Mucosa of rectum (tissue), 2 donors: ENCODE data around the gene SYT2.

Experiments
- H3K27ac ChIP-seq, 2 donors: one replicate each; pipeline ENCODE4 v1.7.0; 2013; ENCODE audit warnings: inconsistent platforms in 2 of 2, low read depth in 2 of 2, low read length in 2 of 2
- H3K27me3 ChIP-seq, 2 donors: one replicate each; pipeline ENCODE4 v1.7.0; 2013; ENCODE audit warnings: low read length in 2 of 2; ENCODE audit not compliant: control insufficient read depth in 2 of 2, insufficient read depth in 2 of 2
- H3K36me3 ChIP-seq, 2 donors: one replicate each; pipeline ENCODE4 v1.7.0; 2013; ENCODE audit warnings: low read length in 2 of 2; ENCODE audit not compliant: control insufficient read depth in 2 of 2, insufficient read depth in 2 of 2
- H3K4me1 ChIP-seq, 2 donors: one replicate each; pipeline ENCODE4 v1.7.0; 2013; ENCODE audit warnings: low read length in 2 of 2, mild to moderate bottlenecking in 1 of 2; ENCODE audit not compliant: control insufficient read depth in 2 of 2, insufficient read depth in 2 of 2
- H3K4me3 ChIP-seq, 2 donors: one replicate each; pipeline ENCODE4 v1.7.0; 2013; ENCODE audit warnings: low read length in 2 of 2
- H3K9ac ChIP-seq, 2 donors: one replicate each; pipeline ENCODE4 v1.7.0; 2013; ENCODE audit warnings: low read length in 2 of 2, low read depth in 1 of 2, mild to moderate bottlenecking in 1 of 2
- H3K9me3 ChIP-seq, 2 donors: one replicate each; pipeline ENCODE4 v1.7.0; 2013; ENCODE audit warnings: low read length in 2 of 2; ENCODE audit not compliant: control insufficient read depth in 2 of 2
- donor health status: healthy.
- donor health status: Normal muscosa, but diverticular disease.

Gene SYT2

GRCh38 chr1:202578565-202578964 lies 131.7 kb downstream of the SYT2 start:
- peaks cover 19 to 45% of the 10 kb centered on the region in 2 donors for H3K36me3 ChIP-seq
- H3K4me3 ChIP-seq, result no peak overlapping the region
- no peak overlapping the region for H3K9ac ChIP-seq
- peak overlapping the region; percentile 47 to 61 for H3K27ac ChIP-seq
- H3K27me3 ChIP-seq, result no peaks in the 10 kb centered on the region
- H3K9me3 ChIP-seq, result no peaks in the 10 kb centered on the region
- peaks cover 5% of the 10 kb centered on the region in 2 donors for H3K4me1 ChIP-seq

DNA sequence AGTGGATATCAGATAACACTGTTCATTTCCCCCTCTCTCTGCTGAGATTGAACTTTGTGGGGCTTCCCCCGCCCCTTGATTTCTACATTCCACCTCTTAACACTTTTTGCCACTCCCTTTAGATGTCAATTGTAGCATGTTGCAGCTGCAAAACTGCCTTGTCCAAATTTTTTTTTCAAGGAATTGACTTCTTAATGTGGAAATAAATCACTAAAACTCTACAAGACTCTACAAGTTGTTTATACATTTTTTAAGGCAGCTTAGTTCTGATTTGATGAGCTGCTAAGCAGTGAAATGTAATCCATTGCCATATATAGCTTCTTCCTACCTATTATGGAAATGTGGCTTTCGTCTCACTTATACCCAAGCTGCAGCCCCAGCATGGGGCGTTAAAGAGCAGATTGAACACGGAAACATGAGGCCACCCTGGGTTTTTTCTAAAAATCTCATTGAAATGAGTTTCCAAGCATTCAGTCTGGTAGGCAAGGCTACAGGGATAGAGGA lies 132.2 kb downstream of the SYT2 start:
- Histone ChIP-seq H3K36me3 (peaks cover 19 to 45% of the 10 kb centered on the region in 2 donors), H3K4me3 (no peak overlapping the region), H3K9me3 (no peaks in the 10 kb centered on the region), H3K27ac (peak overlapping the region; percentile 47 to 61), H3K9ac (no peak overlapping the region), H3K27me3 (no peaks in the 10 kb centered on the region), H3K4me1 (peaks cover 5% of the 10 kb centered on the region in 2 donors)

DNA sequence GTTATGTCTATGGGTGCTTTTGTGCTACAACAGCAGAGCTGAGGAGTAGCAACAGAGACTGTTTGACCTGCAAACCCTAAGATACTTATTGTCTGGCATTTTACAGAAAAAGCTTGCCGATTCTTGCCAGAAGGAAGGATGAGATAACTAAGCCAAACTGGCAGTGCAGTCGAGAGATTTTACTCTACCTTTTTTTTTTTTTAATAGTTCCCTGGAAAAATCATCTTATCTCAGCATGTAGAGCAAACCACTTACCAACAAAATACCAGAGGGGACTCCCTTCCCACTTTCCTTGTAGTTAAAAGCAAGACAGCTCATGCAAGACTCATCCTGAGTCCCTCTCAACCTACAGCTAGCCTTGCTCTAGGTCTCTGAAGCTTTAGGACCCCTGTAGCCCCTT lies 132.9 kb downstream of the SYT2 start:
- no peak overlapping the region for H3K4me3 ChIP-seq
- H3K36me3 ChIP-seq, result peaks cover 24 to 50% of the 10 kb centered on the region in 2 donors
- peaks cover 5 to 7% of the 10 kb centered on the region in 2 donors for H3K4me1 ChIP-seq
- no peak overlapping the region for H3K9ac ChIP-seq
- no peaks in the 10 kb centered on the region for H3K9me3 ChIP-seq
- H3K27ac ChIP-seq, result peak overlapping the region; percentile 11 to 61
- no peaks in the 10 kb centered on the region for H3K27me3 ChIP-seq

- Histone ChIP-seq H3K27me3 (no peaks in the 10 kb centered on the region), H3K4me3 (no peak overlapping the region), H3K9me3 (no peaks in the 10 kb centered on the region), H3K27ac (peak overlapping the region; percentile 11 to 12), H3K9ac (no peak overlapping the region), H3K4me1 (peaks cover 5 to 7% of the 10 kb centered on the region in 2 donors), H3K36me3 (peaks cover 29 to 50% of the 10 kb centered on the region in 2 donors)
Measured at GRCh38 chr1:202576816-202577215, 133.4 kb downstream of the SYT2 start.

GRCh38 chr1:202575918-202576653 lies 134.2 kb downstream of the SYT2 start:
- Histone ChIP-seq H3K27ac (peak overlapping the region; percentile 13 to 35), H3K4me1 (peaks cover 5 to 7% of the 10 kb centered on the region in 2 donors), H3K4me3 (no peak overlapping the region), H3K9ac (no peak overlapping the region), H3K9me3 (no peaks in the 10 kb centered on the region), H3K27me3 (no peaks in the 10 kb centered on the region), H3K36me3 (peaks cover 27 to 43% of the 10 kb centered on the region in 2 donors)

GRCh38 chr1:202572867-202573266 lies 137.4 kb downstream of the SYT2 start:
- H3K27me3 ChIP-seq, result no peaks in the 10 kb centered on the region
- H3K4me3 ChIP-seq, result no peak overlapping the region
- peaks cover 5 to 7% of the 10 kb centered on the region in 2 donors for H3K4me1 ChIP-seq
- H3K9me3 ChIP-seq, result no peaks in the 10 kb centered on the region
- H3K27ac ChIP-seq, result no peak overlapping the region
- peaks cover 30 to 47% of the 10 kb centered on the region in 2 donors for H3K36me3 ChIP-seq
- no peak overlapping the region for H3K9ac ChIP-seq

DNA sequence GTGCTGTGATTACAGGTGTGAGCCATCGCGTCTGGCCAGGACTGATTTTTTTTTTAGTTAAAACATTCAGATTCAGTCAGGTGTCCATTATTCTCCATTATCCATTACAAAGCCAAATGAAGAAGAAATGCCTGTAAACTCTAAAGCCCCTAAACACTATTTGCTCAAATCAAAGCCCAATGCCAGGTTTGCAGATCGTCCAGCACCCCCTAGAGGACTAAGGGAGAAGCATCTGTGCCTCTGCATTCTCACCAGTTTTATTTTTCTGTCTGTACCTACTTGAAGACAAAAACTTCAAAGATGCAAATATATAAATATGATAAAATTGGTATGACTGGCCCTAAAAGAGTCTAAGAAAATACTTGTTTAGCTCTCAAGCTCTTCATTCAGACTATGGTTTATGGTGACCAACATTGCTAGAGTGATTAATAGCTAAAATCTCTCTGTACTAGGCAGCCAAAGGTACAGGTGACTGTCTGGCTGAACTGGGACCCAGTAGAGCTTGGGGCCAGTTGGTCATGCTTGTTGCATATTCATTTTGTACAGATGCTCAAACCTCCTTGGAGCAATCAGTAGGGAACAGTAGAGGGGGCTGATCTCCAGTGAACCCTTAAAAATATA lies 138.4 kb downstream of the SYT2 start:
- H3K4me1 ChIP-seq, result peaks cover 3 to 4% of the 10 kb centered on the region in 2 donors
- H3K9me3 ChIP-seq, result no peaks in the 10 kb centered on the region
- peaks cover 34 to 57% of the 10 kb centered on the region in 2 donors for H3K36me3 ChIP-seq
- no peaks in the 10 kb centered on the region for H3K27me3 ChIP-seq
- H3K9ac ChIP-seq, result no peak overlapping the region
- H3K27ac ChIP-seq, result no peak overlapping the region
- H3K4me3 ChIP-seq, result no peak overlapping the region

DNA sequence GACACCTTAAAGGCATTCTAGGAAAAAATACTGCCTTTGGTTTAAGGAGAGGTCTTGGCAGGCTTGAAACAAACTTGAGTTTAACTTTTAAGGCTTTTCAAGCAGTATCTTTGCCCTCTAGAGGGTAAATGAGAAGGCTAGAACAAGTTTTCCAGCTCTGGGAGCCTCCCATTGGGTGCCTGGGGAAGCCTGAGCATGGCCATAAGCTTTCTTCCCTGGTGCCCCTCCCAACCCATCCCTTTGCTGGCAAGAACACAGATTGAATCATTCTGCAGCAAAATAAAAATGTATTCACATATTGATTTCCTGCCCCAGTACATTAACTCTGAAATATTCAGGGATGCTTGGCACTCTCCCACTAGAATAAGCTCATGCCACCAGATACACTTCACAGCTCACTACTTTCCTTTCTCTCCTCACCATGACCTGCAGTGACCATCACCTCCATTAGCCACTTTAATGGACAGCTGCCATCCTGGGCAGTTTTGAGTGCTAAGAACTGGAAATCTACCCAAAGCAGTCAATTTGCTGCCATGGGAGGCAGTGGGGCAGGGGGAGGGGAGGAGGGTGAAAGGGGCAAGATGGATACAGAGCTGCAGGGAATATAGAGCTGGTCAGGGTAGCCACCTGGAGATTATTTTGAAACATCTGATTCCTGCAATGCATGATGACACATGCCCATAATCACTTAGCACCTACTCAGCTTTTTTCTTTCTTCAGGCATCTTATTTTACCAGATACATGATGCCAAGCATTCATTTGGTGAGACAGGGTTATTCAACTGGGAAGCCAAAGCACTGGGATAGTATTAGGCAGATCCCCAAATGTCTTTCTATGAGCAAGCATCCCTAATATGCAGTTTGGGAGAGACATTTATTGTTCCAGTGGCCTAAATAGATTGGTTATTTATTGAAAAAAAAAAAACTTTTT lies 140.6 kb downstream of the SYT2 start:
- H3K36me3 ChIP-seq, result peaks cover 34 to 59% of the 10 kb centered on the region in 2 donors
- H3K27ac ChIP-seq, result no peak overlapping the region
- H3K4me1 ChIP-seq, result peaks cover 2 to 6% of the 10 kb centered on the region in 2 donors
- no peak overlapping the region for H3K9ac ChIP-seq
- no peaks in the 10 kb centered on the region for H3K27me3 ChIP-seq
- H3K9me3 ChIP-seq, result no peaks in the 10 kb centered on the region
- no peak overlapping the region for H3K4me3 ChIP-seq

GRCh38 chr1:202568826-202569225 lies 141.4 kb downstream of the SYT2 start:
- Histone ChIP-seq H3K9ac (no peak overlapping the region), H3K27ac (peak overlapping the region in 1 of 2 donors; percentile 12), H3K4me3 (no peak overlapping the region), H3K36me3 (peaks cover 39 to 62% of the 10 kb centered on the region in 2 donors), H3K9me3 (no peaks in the 10 kb centered on the region), H3K27me3 (no peaks in the 10 kb centered on the region), H3K4me1 (peaks cover 2 to 6% of the 10 kb centered on the region in 2 donors)
